Measurements from ENCODE around the gene SLC40A1.

Gene SLC40A1

GRCh38 chr2:189540551-189540950 lies 40.0 kb downstream of the SLC40A1 start:
- H3K9me3 ChIP-seq (ENCODE audit: control insufficient read depth, insufficient read depth, low read length) = no peaks in the 10 kb centered on the region
- no peak for DNase-seq (ENCODE audit: low read depth, low spot score)
- H3K36me3 ChIP-seq (ENCODE audit: control insufficient read depth, insufficient read depth, low read length) = no peaks in the 10 kb centered on the region
- H3K27me3 ChIP-seq (ENCODE audit: control insufficient read depth, insufficient read depth, low read length) = no peaks in the 10 kb centered on the region
- H3K27ac ChIP-seq (ENCODE audit: low read length) = no peak overlapping the region
- H3K4me1 ChIP-seq (ENCODE audit: control insufficient read depth, insufficient read depth, low read length) = no peaks in the 10 kb centered on the region
- WGBS (ENCODE audit: insufficient coverage, insufficient read length) = no CpG with 5 or more reads among the region's 1 CpG
- no peak overlapping the region for H3K4me3 ChIP-seq (ENCODE audit: low read length)

GRCh38 chr2:189538402-189538801 lies 42.2 kb downstream of the SLC40A1 start:
- Histone ChIP-seq H3K27me3 (ENCODE audit: control insufficient read depth, insufficient read depth, low read length) (no peaks in the 10 kb centered on the region), H3K27ac (ENCODE audit: low read length) (no peak overlapping the region), H3K4me3 (ENCODE audit: low read length) (no peak overlapping the region), H3K4me1 (ENCODE audit: control insufficient read depth, insufficient read depth, low read length) (no peaks in the 10 kb centered on the region), H3K36me3 (ENCODE audit: control insufficient read depth, insufficient read depth, low read length) (no peaks in the 10 kb centered on the region), H3K9me3 (ENCODE audit: control insufficient read depth, insufficient read depth, low read length) (no peaks in the 10 kb centered on the region)
- WGBS (ENCODE audit: insufficient coverage, insufficient read length) = no CpG with 5 or more reads among the region's 1 CpG
- DNase-seq (ENCODE audit: low read depth, low spot score) = no peak

DNA sequence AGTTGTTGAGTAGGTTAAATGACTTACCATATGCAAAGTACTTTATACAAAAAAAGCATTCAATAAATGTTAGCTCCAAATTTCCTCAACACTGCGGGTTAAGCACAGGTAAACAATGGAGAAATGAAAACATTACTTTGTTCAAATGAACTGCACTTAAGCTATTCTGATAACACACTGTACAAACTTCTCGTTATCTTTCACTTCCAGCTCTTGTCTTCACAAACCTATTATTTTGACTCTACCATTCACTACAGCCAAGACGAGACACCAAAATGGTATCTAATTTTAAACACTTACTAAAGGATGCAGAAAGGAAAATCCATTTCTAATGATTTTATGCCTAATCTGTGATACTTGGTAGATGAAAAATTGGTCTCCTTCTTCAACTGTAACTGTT lies 43.8 kb downstream of the SLC40A1 start:
- Histone ChIP-seq H3K4me3 (ENCODE audit: low read length) (no peak overlapping the region), H3K27me3 (ENCODE audit: control insufficient read depth, insufficient read depth, low read length) (no peaks in the 10 kb centered on the region), H3K27ac (ENCODE audit: low read length) (no peak overlapping the region), H3K4me1 (ENCODE audit: control insufficient read depth, insufficient read depth, low read length) (no peaks in the 10 kb centered on the region), H3K36me3 (ENCODE audit: control insufficient read depth, insufficient read depth, low read length) (no peaks in the 10 kb centered on the region), H3K9me3 (ENCODE audit: control insufficient read depth, insufficient read depth, low read length) (no peaks in the 10 kb centered on the region)
- no peak for DNase-seq (ENCODE audit: low read depth, low spot score)
- WGBS (ENCODE audit: insufficient coverage, insufficient read length) = no CpG with 5 or more reads among the region's 3 CpGs

GRCh38 chr2:189534854-189535832 lies 45.4 kb downstream of the SLC40A1 start:
- WGBS (ENCODE audit: insufficient coverage, insufficient read length) = no CpG with 5 or more reads among the region's 1 CpG
- H3K36me3 ChIP-seq (ENCODE audit: control insufficient read depth, insufficient read depth, low read length) = no peaks in the 10 kb centered on the region
- H3K4me1 ChIP-seq (ENCODE audit: control insufficient read depth, insufficient read depth, low read length) = no peaks in the 10 kb centered on the region
- H3K27ac ChIP-seq (ENCODE audit: low read length) = no peak overlapping the region
- no peaks in the 10 kb centered on the region for H3K9me3 ChIP-seq (ENCODE audit: control insufficient read depth, insufficient read depth, low read length)
- no peak for DNase-seq (ENCODE audit: low read depth, low spot score)
- no peaks in the 10 kb centered on the region for H3K27me3 ChIP-seq (ENCODE audit: control insufficient read depth, insufficient read depth, low read length)
- no peak overlapping the region for H3K4me3 ChIP-seq (ENCODE audit: low read length)

- Histone ChIP-seq H3K4me1 (ENCODE audit: control insufficient read depth, insufficient read depth, low read length) (no peaks in the 10 kb centered on the region), H3K27ac (ENCODE audit: low read length) (no peak overlapping the region), H3K9me3 (ENCODE audit: control insufficient read depth, insufficient read depth, low read length) (no peaks in the 10 kb centered on the region), H3K27me3 (ENCODE audit: control insufficient read depth, insufficient read depth, low read length) (no peaks in the 10 kb centered on the region), H3K4me3 (ENCODE audit: low read length) (no peak overlapping the region), H3K36me3 (ENCODE audit: control insufficient read depth, insufficient read depth, low read length) (no peaks in the 10 kb centered on the region)
- no CpG with 5 or more reads among the region's 6 CpGs for WGBS (ENCODE audit: insufficient coverage, insufficient read length)
- DNase-seq (ENCODE audit: low read depth, low spot score) = no peak
These were observed 47.1 kb downstream of the SLC40A1 start for GRCh38 chr2:189533288-189534035.

DNA sequence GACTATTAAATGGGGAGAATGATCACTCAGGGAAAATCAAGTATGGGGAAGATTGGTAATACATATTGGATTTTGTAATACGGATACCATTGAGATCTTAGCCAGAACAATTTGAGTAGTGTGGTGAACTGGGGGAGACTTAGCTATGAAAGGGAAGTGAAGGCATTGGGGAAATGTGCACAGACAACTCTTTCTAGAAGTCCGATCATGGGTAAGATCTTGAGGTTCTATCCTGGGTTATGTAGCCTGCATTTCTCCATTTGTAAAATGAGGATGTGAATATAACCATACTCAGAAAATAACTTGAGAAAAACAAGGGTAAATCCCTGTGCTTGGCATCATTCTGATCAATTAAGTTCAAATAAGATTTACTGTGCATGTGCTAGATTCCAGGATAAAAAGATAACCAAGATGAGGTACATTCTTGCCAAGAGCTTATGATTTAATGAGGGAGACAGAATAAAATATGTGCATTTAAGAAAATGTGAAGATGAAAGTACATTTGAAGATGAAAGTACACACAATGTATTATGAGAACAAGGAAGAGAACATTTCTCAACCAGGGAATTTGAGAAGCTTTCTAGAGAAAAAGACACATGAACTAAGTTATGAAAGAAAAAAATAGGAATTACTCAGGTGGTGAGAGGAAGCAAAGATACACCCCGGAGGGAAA lies 49.5 kb downstream of the SLC40A1 start:
- Histone ChIP-seq H3K27ac (ENCODE audit: low read length) (no peak overlapping the region), H3K4me3 (ENCODE audit: low read length) (no peak overlapping the region), H3K9me3 (ENCODE audit: control insufficient read depth, insufficient read depth, low read length) (no peaks in the 10 kb centered on the region), H3K4me1 (ENCODE audit: control insufficient read depth, insufficient read depth, low read length) (no peaks in the 10 kb centered on the region), H3K36me3 (ENCODE audit: control insufficient read depth, insufficient read depth, low read length) (no peaks in the 10 kb centered on the region), H3K27me3 (ENCODE audit: control insufficient read depth, insufficient read depth, low read length) (no peaks in the 10 kb centered on the region)
- WGBS (ENCODE audit: insufficient coverage, insufficient read length) = no CpG with 5 or more reads among the region's 3 CpGs
- DNase-seq (ENCODE audit: low read depth, low spot score) = no peak

GRCh38 chr2:189528617-189529016 lies 52.0 kb downstream of the SLC40A1 start:
- Histone ChIP-seq H3K4me3 (ENCODE audit: low read length) (no peak overlapping the region), H3K27ac (ENCODE audit: low read length) (no peak overlapping the region), H3K27me3 (ENCODE audit: control insufficient read depth, insufficient read depth, low read length) (no peaks in the 10 kb centered on the region), H3K36me3 (ENCODE audit: control insufficient read depth, insufficient read depth, low read length) (no peaks in the 10 kb centered on the region), H3K9me3 (ENCODE audit: control insufficient read depth, insufficient read depth, low read length) (no peaks in the 10 kb centered on the region), H3K4me1 (ENCODE audit: control insufficient read depth, insufficient read depth, low read length) (no peaks in the 10 kb centered on the region)
- WGBS (ENCODE audit: insufficient coverage, insufficient read length) = no CpG with 5 or more reads among the region's 3 CpGs
- DNase-seq (ENCODE audit: low read depth, low spot score) = no peak

DNA sequence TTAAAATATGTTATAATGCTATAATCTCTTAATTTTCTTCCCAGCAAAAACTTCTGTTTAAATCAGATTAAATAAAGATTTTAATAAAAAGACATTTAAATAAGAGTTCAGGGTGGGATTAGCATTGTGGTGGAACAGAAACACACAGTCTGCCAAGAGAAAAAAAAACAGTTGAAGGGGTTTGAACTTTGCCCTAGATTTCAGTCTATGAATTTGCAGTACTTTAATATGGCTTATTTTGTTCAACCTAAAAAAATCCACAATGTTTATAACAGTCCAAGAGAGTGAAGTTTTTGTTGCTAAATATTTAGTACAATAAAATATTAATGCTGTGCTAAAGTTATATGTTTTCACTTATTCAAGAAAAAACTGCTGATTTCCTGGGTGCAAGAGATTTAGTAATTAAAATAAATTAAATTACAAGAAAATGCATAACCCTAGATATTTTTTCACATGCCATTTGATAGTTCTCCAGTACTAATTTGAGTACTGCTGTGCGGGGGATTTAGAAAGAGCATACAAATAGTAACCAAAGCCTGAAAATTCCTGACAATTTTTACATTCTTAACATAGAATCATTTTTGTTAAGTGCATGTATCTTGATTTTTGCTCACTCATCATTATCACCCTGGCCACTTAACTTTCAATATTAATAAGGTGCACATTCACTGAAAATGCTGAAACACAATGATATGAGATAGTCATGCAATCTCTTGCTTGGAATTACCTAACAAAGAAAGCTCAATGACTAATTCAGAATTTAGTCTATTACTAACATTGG lies 52.6 kb downstream of the SLC40A1 start:
- no peak for DNase-seq (ENCODE audit: low read depth, low spot score)
- Histone ChIP-seq H3K4me3 (ENCODE audit: low read length) (no peak overlapping the region), H3K36me3 (ENCODE audit: control insufficient read depth, insufficient read depth, low read length) (no peaks in the 10 kb centered on the region), H3K27me3 (ENCODE audit: control insufficient read depth, insufficient read depth, low read length) (no peaks in the 10 kb centered on the region), H3K9me3 (ENCODE audit: control insufficient read depth, insufficient read depth, low read length) (no peaks in the 10 kb centered on the region), H3K4me1 (ENCODE audit: control insufficient read depth, insufficient read depth, low read length) (no peaks in the 10 kb centered on the region), H3K27ac (ENCODE audit: low read length) (no peak overlapping the region)
- no CpG with 5 or more reads among the region's 1 CpG for WGBS (ENCODE audit: insufficient coverage, insufficient read length)

- Histone ChIP-seq H3K4me3 (ENCODE audit: low read length) (no peak overlapping the region), H3K4me1 (ENCODE audit: control insufficient read depth, insufficient read depth, low read length) (no peaks in the 10 kb centered on the region), H3K27ac (ENCODE audit: low read length) (no peak overlapping the region), H3K27me3 (ENCODE audit: control insufficient read depth, insufficient read depth, low read length) (no peaks in the 10 kb centered on the region), H3K36me3 (ENCODE audit: control insufficient read depth, insufficient read depth, low read length) (no peaks in the 10 kb centered on the region), H3K9me3 (ENCODE audit: control insufficient read depth, insufficient read depth, low read length) (no peaks in the 10 kb centered on the region)
- no peak for DNase-seq (ENCODE audit: low read depth, low spot score)
- WGBS (ENCODE audit: insufficient coverage, insufficient read length) = no CpG with 5 or more reads among the region's 13 CpGs
These were observed 53.4 kb downstream of the SLC40A1 start for GRCh38 chr2:189527041-189527750.

All from iPS DF 6.9 (cell line).